ENCODE data around the gene CFAP53.

The CFAP53 gene

DNA sequence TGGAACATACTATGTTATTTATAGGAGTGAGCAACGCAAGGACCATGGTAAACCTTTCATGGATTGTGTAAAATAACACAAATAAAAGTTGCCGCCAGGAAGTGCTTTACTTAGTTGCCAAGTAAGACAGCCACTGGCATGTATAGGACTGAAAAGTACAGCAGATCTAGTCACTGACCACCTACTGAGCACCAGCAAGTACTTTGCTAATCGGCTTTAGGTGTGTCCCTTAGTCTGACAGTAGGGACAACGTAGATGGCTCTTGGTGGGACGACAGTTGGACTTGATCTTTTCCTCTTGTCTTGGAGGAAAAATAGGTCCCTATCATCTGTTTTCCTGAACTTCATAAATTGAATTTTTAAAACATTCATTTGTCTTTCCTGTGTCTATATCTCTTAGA is 34.8 kb upstream of the CFAP53 start:
- ChIA-PET POLR2A (no interaction called here), CTCF (no interaction called here)
- DNase-seq (ENCODE audit: extremely low spot score), result no peak
- TF ChIP-seq SUZ12 (IDR thresholded peaks at IDR 0.05), result no peak
- no peak for TF ChIP-seq ELF4 (IDR thresholded peaks at IDR 0.05)
- TF ChIP-seq ARNT (IDR thresholded peaks at IDR 0.05), result no peak
- TF ChIP-seq CTBP1 (IDR thresholded peaks at IDR 0.05; ENCODE audit: borderline replicate concordance), result no peak
- TF ChIP-seq, protein P1, sequence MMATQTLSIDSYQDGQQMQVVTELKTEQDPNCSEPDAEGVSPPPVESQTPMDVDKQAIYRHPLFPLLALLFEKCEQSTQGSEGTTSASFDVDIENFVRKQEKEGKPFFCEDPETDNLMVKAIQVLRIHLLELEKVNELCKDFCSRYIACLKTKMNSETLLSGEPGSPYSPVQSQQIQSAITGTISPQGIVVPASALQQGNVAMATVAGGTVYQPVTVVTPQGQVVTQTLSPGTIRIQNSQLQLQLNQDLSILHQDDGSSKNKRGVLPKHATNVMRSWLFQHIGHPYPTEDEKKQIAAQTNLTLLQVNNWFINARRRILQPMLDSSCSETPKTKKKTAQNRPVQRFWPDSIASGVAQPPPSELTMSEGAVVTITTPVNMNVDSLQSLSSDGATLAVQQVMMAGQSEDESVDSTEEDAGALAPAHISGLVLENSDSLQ (IDR thresholded peaks at IDR 0.05), result no peak
- no peak for TF ChIP-seq TARDBP (IDR thresholded peaks at IDR 0.05)
- TF ChIP-seq FOXM1 (IDR thresholded peaks at IDR 0.05; ENCODE audit: borderline replicate concordance), result no peak
- no peak for TF ChIP-seq FOXA1 (IDR thresholded peaks at IDR 0.05)
- no peak for TF ChIP-seq L3MBTL2 (conservative IDR thresholded peaks at IDR 0.05)

DNA sequence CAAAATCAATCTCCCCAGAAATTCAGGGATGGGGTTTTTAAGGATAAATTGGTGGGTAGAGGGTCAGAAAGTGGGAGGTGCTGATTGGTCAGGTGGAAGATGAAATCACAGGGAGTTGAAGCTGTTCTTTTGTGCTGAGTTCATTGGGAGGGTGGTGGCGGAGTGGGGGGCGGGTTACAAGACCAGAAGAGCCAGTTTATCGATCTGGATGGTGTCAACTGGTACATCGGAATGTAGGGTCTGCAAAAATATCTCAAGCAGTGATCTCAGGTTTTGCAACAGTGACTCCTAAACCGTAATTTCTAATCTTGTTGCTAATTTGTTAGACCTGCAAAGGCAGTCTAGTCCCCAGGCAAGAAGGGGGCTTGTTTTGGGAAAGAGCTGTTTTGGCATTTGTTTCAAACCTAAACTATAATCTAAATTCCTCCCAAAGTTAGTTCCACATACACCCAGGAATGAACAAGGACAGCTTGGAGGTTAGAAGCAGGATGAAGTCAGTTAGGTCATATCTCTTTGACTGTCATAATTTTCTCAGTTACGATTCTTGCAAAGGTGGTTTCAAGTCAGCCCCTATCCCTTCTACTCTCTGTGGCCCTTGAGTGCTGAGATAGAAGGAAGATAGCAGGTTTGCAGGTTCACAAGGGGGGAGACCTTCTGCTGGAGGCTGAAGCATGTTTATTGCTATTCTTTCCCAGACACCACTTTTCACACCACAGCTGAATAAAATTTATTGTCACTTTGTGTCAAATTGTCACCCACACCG is 33.5 kb upstream of the CFAP53 start:
- POLR2A ChIA-PET, result no interaction called here
- no peak for DNase-seq (ENCODE audit: extremely low spot score)
- no peak for TF ChIP-seq NFRKB (IDR thresholded peaks at IDR 0.05)
- no peak for TF ChIP-seq SUZ12 (IDR thresholded peaks at IDR 0.05)
- TF ChIP-seq FOXM1 (IDR thresholded peaks at IDR 0.05; ENCODE audit: borderline replicate concordance), result no peak
- no peak for TF ChIP-seq FOXK2 (IDR thresholded peaks at IDR 0.05)
- TF ChIP-seq SP1 (IDR thresholded peaks at IDR 0.05), result no peak
- no peak for TF ChIP-seq L3MBTL2 (conservative IDR thresholded peaks at IDR 0.05)
- TF ChIP-seq CTBP1 (IDR thresholded peaks at IDR 0.05; ENCODE audit: borderline replicate concordance), result no peak
- TF ChIP-seq ELF4 (IDR thresholded peaks at IDR 0.05), result no peak
- TF ChIP-seq, protein P1 (IDR thresholded peaks at IDR 0.05), result no peak
- TF ChIP-seq FOXA1 (IDR thresholded peaks at IDR 0.05), result no peak
- TF ChIP-seq LEF1 (IDR thresholded peaks at IDR 0.05; ENCODE audit: borderline replicate concordance), result no peak
- no peak for TF ChIP-seq TARDBP (IDR thresholded peaks at IDR 0.05)
- no peak for TF ChIP-seq BHLHE40 (IDR thresholded peaks at IDR 0.05; ENCODE audit: borderline replicate concordance)
- no peak for TF ChIP-seq ARNT (IDR thresholded peaks at IDR 0.05)
- CTCF ChIA-PET, result no interaction called here

DNA sequence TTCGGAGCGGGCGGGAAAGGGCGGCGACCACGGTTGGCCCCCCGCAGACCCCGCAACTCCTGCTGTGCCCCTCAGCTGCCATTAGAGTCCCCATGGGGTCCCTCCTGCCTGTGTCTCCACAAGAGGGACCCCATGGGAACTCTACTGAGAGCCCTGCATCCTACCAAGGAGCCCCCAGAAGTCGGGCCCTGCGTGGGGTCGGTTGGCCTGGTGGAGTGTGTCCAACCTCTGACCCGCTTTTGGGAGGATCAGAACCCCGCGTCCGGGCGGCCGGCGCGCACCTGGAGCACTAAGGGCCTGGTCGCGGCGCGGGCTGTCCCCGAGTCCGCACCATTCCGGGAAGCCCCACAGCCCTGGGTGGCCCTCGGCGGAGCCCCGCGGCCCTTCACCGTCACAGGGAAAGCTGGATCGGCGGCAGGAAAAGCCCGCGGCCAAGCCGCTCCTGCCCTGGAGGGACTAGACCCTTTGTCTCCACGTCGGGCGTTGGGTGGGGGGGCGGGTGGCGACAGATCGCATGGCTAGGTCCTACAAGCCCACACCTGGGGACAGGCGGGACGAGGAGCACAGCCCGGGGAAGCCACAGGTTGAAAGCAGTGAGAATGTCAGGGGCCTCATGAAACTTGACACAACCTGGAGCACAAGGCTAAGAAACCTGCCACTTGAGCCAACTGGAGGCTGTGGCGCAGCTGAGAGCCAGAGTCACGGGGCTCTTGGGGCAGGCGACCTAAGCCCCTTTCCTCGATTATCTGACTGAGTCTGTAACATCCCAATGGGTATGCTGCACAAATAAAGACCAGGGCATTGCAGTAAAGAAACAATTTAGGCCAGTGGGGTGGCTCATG is 32.4 kb upstream of the CFAP53 start:
- POLR2A ChIA-PET, result no interaction called here
- TF ChIP-seq NFRKB (IDR thresholded peaks at IDR 0.05) (no peak), SUZ12 (IDR thresholded peaks at IDR 0.05) (no peak), FOXK2 (IDR thresholded peaks at IDR 0.05) (no peak), ARNT (IDR thresholded peaks at IDR 0.05) (no peak), FOXM1 (IDR thresholded peaks at IDR 0.05; ENCODE audit: borderline replicate concordance) (no peak), FOXA1 (IDR thresholded peaks at IDR 0.05) (no peak), CTBP1 (IDR thresholded peaks at IDR 0.05; ENCODE audit: borderline replicate concordance) (no peak), SP1 (IDR thresholded peaks at IDR 0.05) (no peak), HDGF (IDR thresholded peaks at IDR 0.05; ENCODE audit: borderline replicate concordance) (no peak), TARDBP (IDR thresholded peaks at IDR 0.05) (no peak), L3MBTL2 (conservative IDR thresholded peaks at IDR 0.05) (no peak)
- TF ChIP-seq, protein P1 (IDR thresholded peaks at IDR 0.05), result no peak
- DNase-seq (ENCODE audit: extremely low spot score), result no peak
- CTCF ChIA-PET, result no interaction called here

DNA sequence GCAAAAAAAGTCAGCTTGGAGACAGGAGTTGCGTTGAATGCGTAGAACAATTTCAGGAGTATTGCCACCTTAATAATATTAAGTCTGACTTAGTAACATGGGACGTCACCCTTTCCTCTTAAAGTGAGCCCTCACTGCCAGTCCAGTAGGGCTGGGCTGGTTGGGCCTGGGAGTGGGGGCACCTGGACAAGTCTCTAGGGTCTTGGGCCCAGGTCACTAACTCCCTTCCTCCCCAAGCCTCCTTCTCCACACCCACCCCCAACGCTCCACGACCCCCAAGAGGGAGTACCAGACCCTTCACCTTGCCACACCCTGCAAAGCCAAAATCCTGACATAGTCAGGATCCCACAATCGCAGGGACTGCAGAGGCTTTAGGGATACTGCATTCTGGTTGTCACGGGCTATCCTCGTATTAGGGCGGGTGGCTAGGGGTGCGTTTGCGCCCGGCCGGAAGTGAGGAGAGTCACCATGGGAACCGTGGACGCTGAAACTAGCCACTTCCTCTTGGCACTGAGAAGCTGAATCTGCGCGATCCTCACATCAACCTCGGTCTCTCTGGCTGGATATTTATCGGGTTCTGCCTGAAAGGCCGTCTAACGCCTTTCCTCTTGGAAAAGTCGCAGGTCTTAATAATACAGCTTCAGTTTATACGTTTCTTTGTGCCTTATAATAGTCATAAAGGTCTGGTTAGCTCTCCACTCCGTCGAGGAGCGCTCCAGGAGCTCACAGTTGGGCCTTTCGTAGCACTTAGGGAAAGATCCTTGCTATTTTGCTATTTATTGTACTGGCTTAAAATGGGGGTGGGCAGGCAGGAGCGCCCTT is 31.5 kb upstream of the CFAP53 start:
- ChIA-PET CTCF (no interaction called here), POLR2A (no interaction called here)
- TF ChIP-seq HDGF (IDR thresholded peaks at IDR 0.05; ENCODE audit: borderline replicate concordance) (no peak), FOXM1 (IDR thresholded peaks at IDR 0.05; ENCODE audit: borderline replicate concordance) (no peak), TARDBP (IDR thresholded peaks at IDR 0.05) (no peak), ELF4 (IDR thresholded peaks at IDR 0.05) (no peak), ZNF384 (IDR thresholded peaks at IDR 0.05) (no peak), FOXK2 (IDR thresholded peaks at IDR 0.05) (no peak)
- TF ChIP-seq, protein P1 (IDR thresholded peaks at IDR 0.05), result no peak
- no peak for DNase-seq (ENCODE audit: extremely low spot score)

DNA sequence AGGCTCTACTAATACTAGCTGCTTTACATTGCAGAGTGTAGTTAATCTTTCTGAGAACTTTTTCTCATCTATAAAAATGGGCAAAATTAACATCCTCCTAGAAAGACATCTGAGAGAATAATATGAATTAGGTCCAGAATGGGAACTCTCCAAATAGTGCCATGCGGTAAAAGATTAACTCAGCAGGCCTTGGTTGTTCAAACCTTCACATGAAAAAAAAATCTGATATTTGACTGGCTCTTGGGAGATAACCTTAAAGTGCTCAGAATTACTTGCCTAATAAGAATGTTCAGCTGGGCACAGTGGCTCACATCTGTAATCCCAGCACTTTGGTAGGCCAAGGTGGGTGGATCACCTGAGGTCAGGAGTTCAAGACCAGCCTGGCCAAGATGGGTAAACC is 26.7 kb upstream of the CFAP53 start:
- CTCF ChIA-PET, result no interaction called here
- no peak for TF ChIP-seq LEF1 (IDR thresholded peaks at IDR 0.05; ENCODE audit: borderline replicate concordance)
- TF ChIP-seq ZNF384 (IDR thresholded peaks at IDR 0.05), result no peak
- TF ChIP-seq BHLHE40 (IDR thresholded peaks at IDR 0.05; ENCODE audit: borderline replicate concordance), result no peak
- POLR2A ChIA-PET, result no interaction called here
- DNase-seq (ENCODE audit: extremely low spot score), result no peak
